K562 (cell line): ENCODE measurements around the gene B9D2. TPM values are rescaled to one million over a fixed set of nuclear protein-coding genes. Genes with fewer than 3 reads are reported as not detected.

ENCODE experiments used
- ARID1B ChIP-seq: fragments of 450-650 bp; IDR thresholded peaks from 2 replicates; pipeline ENCODE4 v1.6.1; 2016; ENCODE audit warnings: antibody characterized with exemption, mild to moderate bottlenecking, inconsistent platforms
- ARID2 ChIP-seq: fragments of 450-650 bp; IDR thresholded peaks from 2 replicates; pipeline ENCODE4 v1.6.1; 2017; ENCODE audit warnings: antibody characterized with exemption, mild to moderate bottlenecking
- CREM ChIP-seq: IDR thresholded peaks from 2 replicates; pipeline ENCODE4 v1.6.1; 2014; ENCODE audit warnings: antibody characterized with exemption, low read depth
- DPF2 ChIP-seq: fragments of 450-650 bp; IDR thresholded peaks from 2 replicates; pipeline ENCODE4 v1.6.1; 2016
- E2F5 ChIP-seq: sonication (generic); formaldehyde crosslinking; IDR thresholded peaks from 2 replicates; pipeline ENCODE4 v1.8.0; 2022; ENCODE audit warnings: mild to moderate bottlenecking, missing genetic modification reagents
- ELF4 ChIP-seq: fragments of 450-650 bp; formaldehyde crosslinking; IDR thresholded peaks from 2 replicates; pipeline ENCODE4 v1.4.0; 2022; ENCODE audit warnings: missing genetic modification characterization
- ESRRA ChIP-seq: fragments of 450-650 bp; IDR thresholded peaks from 2 replicates; pipeline ENCODE4 v1.6.1; 2014; ENCODE audit warnings: low read depth, mild to moderate bottlenecking, moderate library complexity, borderline replicate concordance
- FOXK2 ChIP-seq, 2 experiments: fragments of 450-650 bp; IDR thresholded peaks in 1 of 2; conservative IDR thresholded peaks in 1 of 2; 2 replicates each; pipeline ENCODE4 v1.6.1; 2016; ENCODE audit warnings: low read depth in 2 of 2, mild to moderate bottlenecking in 1 of 2
- HDAC1 ChIP-seq, 2 experiments: fragments of 450-650 bp; IDR thresholded peaks; 2 replicates each; pipeline ENCODE4 v1.6.1; 2016 to 2017; ENCODE audit warnings: inconsistent platforms in 1 of 2, mild to moderate bottlenecking in 1 of 2, moderate library complexity in 1 of 2
- HDAC2 ChIP-seq: fragments of 450-650 bp; IDR thresholded peaks from 2 replicates; pipeline ENCODE4 v1.6.1; 2016; ENCODE audit warnings: mild to moderate bottlenecking
- HDGF ChIP-seq: fragments of 450-650 bp; IDR thresholded peaks from 2 replicates; pipeline ENCODE4 v1.6.1; 2016
- LEF1 ChIP-seq: fragments of 450-650 bp; IDR thresholded peaks from 2 replicates; pipeline ENCODE4 v1.6.1; 2016; ENCODE audit warnings: mild to moderate bottlenecking
- MNT ChIP-seq, 2 experiments: fragments of 450-650 bp; conservative IDR thresholded peaks; 2 replicates each; pipeline ENCODE4 v1.6.1; 2017; ENCODE audit warnings: mild to moderate bottlenecking in 2 of 2, moderate library complexity in 2 of 2
- NFE2 ChIP-seq: IDR thresholded peaks from 2 replicates; pipeline ENCODE4 v1.6.1; 2014; ENCODE audit warnings: antibody characterized with exemption, low read depth
- SAP30 ChIP-seq: fragments of 200-600 bp; sonication (generic); IDR thresholded peaks from 2 replicates; pipeline ENCODE4 v1.6.1; 2012; ENCODE audit warnings: borderline replicate concordance, low read depth, mild to moderate bottlenecking, moderate library complexity, low read length, control low read depth, inconsistent platforms; ENCODE audit not compliant: insufficient read depth, poor library complexity, severe bottlenecking
- SIN3A ChIP-seq, 2 experiments: fragments of 150-350 bp in 1 of 2; IDR thresholded peaks; 2 replicates each; pipeline ENCODE4 v1.6.1; 2011 to 2016; ENCODE audit warnings: borderline replicate concordance in 2 of 2, low read depth in 2 of 2, low read length in 2 of 2, mild to moderate bottlenecking in 2 of 2, moderate library complexity in 2 of 2; ENCODE audit not compliant: control insufficient read depth in 1 of 2
- SMARCA4 ChIP-seq: fragments of 450-650 bp; IDR thresholded peaks from 2 replicates; pipeline ENCODE4 v1.6.1; 2016
- SOX6 ChIP-seq: fragments of 450-650 bp; IDR thresholded peaks from 2 replicates; pipeline ENCODE4 v1.6.1; 2014; ENCODE audit warnings: mild to moderate bottlenecking
- THRB ChIP-seq: fragments of 450-650 bp; formaldehyde crosslinking; conservative IDR thresholded peaks from 2 replicates; pipeline ENCODE4 v1.4.0; 2022; ENCODE audit warnings: mild to moderate bottlenecking, missing genetic modification characterization
- USF1 ChIP-seq: sonication (generic); formaldehyde crosslinking; IDR thresholded peaks from 2 replicates; pipeline ENCODE4 v1.9.0; 2022; ENCODE audit warnings: mild to moderate bottlenecking, missing genetic modification reagents
- ZNF146 ChIP-seq: IDR thresholded peaks from one replicate; pipeline ENCODE4 v1.6.1; 2018; ENCODE audit warnings: missing compliant biosample characterization; ENCODE audit not compliant: unreplicated experiment
- ZNF766 ChIP-seq: fragments of 200-800 bp; sonication (Bioruptor generic); conservative IDR thresholded peaks from 2 replicates; pipeline ENCODE4 v1.6.1; 2016; ENCODE audit warnings: missing genetic modification characterization, missing compliant biosample characterization
- polyA plus RNA-seq, 8 experiments: library from polyadenylated mRNA; depleted of rRNA in 4 of 8; stranded (reverse) in 5 of 8; unstranded in 3 of 8; fragments of >200 nt; fragmentation: Nextera tagmentation in 2 of 8; fragmentation: Illumina TruSeq in 1 of 8; extraction: Ambion mirVana in 2 of 8; extraction: Trizol in 1 of 8; gene quantifications; 2 replicates each; pipeline versions ENCODE4 v1.2.1 to v1.2.3, GENCODE V29; 2011 to 2014; ENCODE audit warnings: inconsistent platforms in 1 of 8, missing spikeins in 1 of 8
- total RNA-seq, 7 experiments: library from RNA; depleted of rRNA in 6 of 7; stranded (reverse); fragments of >200 nt in 6 of 7; fragmentation: Illumina TruSeq in 2 of 7; extraction: Trizol in 2 of 7; gene quantifications; 2 replicates each; pipeline versions ENCODE4 v1.2.1 to v1.2.3, GENCODE V29; 2011 to 2021; ENCODE audit warnings: low replicate concordance in 1 of 7

The B9D2 gene
- total and polyA plus RNA-seq, 9 of the 15 experiments (the other 6 are each of a cell fraction or from before 2014, with no cell fraction given) = 0.83 to 6.9 (median 2.8) TPM

- peak; percentile 68 for TF ChIP-seq SAP30
- 0 out of 2 replicates have a peak, but pooled peaks have one; percentile 22 for TF ChIP-seq ZNF766
- TF ChIP-seq SMARCA4 = 0 out of 2 replicates have a peak, but pooled peaks have one; percentile 25
- TF ChIP-seq MNT (conservative IDR thresholded peaks at IDR 0.05) = 0 out of 4 replicates have a peak, but pooled peaks have one; percentile 45 to 46
- TF ChIP-seq ARID1B = peak; percentile 33; the same call in 1 of the 2 replicates
- peak; percentile 61; the same call in 1 of the 2 replicates for TF ChIP-seq HDAC2
- peak; percentile 74 for TF ChIP-seq ELF4
- TF ChIP-seq ARID2 = no peak
- TF ChIP-seq NFE2 = no peak
- TF ChIP-seq ESRRA = peak; percentile 71; the same call in 1 of the 2 replicates
- peak in 1 of 2 experiments; percentile 50; a peak in 2 of 4 replicates for TF ChIP-seq FOXK2 (conservative IDR thresholded peaks at IDR 0.05 in 1 of 2, IDR thresholded peaks at IDR 0.05 in 1 of 2; ENCODE audit: low read depth in 2 of 2)
- peak; percentile 34; the same call in 1 of the 2 replicates for TF ChIP-seq CREM
- peak; percentile 88; the same call in 1 of the 2 replicates for TF ChIP-seq HDGF
- TF ChIP-seq SOX6 = 0 out of 2 replicates have a peak, but pooled peaks have one; percentile 25
- peak in 1 of 2 experiments; percentile 79; a peak in 1 of 4 replicates for TF ChIP-seq HDAC1 (IDR thresholded peaks at IDR 0.05)
- TF ChIP-seq SIN3A (IDR thresholded peaks at IDR 0.05; ENCODE audit: borderline replicate concordance in 2 of 2, control insufficient read depth in 1 of 2, low read depth in 2 of 2, low read length in 2 of 2) = peak in 1 of 2 experiments; percentile 57; a peak in 1 of 4 replicates
- TF ChIP-seq THRB (CRISPR knock-in tag) = 0 out of 2 replicates have a peak, but pooled peaks have one; percentile 5
- peak; percentile 56; the same call in 1 of the 2 replicates for TF ChIP-seq DPF2
- TF ChIP-seq ZNF146 = no peak
- no peak for TF ChIP-seq E2F5 (CRISPR knock-in tag)
- peak; percentile 23; the same call in 1 of the 2 replicates for TF ChIP-seq USF1
- peak; percentile 51 for TF ChIP-seq LEF1
- TF ChIP-seq, all 486 proteins: peak for 29
Measured at GRCh38 chr19:41395355-41395754, 31.4 kb upstream of the B9D2 start (continued).
